Naive thymus-derived CD8-positive, alpha-beta T cell (primary cell): ENCODE data around the gene TPRG1. TPM values are rescaled to one million over a fixed set of nuclear protein-coding genes. Genes with fewer than 3 reads are reported as not detected.

Experiments
- ATAC-seq, 2 donors: fragments of 150-1000 bp; cut with Tn5 transposase in 1 of 2; sonication (Bioruptor Pico), chemical (Tn5 transposase) in 1 of 2; 1 replicate in 1 of 2; 2 replicates in 1 of 2; pipeline ENCODE4 v1.10.0; 2021; ENCODE audit warnings: mild to moderate bottlenecking in 2 of 2, moderate library complexity in 2 of 2
- POLR2A ChIA-PET: fragments of 350-600 bp; sonication (Branson Sonifier 250); formaldehyde crosslinking; loops from one replicate; lab custom pipeline; 2021; ENCODE audit warnings: antibody characterized with exemption; lab: Charles Lee
- DNase-seq, 10 donors: peaks; one replicate each; pipeline versions ENCODE4 v3.0.0 to v3.0.0-alpha.2; 2020 to 2022
- H3K27ac Mint-ChIP-seq, 10 donors: one replicate each; pipeline ENCODE4 v1.8.0; 2020 to 2022; ENCODE audit warnings: mild to moderate bottlenecking in 10 of 10, mixed read lengths in 10 of 10, moderate library complexity in 4 of 10, inconsistent platforms in 1 of 10
- H3K27me3 Mint-ChIP-seq, 5 donors: one replicate each; pipeline ENCODE4 v1.8.0; 2021 to 2022; ENCODE audit warnings: mixed read lengths in 5 of 5
- H3K36me3 Mint-ChIP-seq, 3 donors: one replicate each; pipeline ENCODE4 v1.8.0; 2020 to 2022; ENCODE audit warnings: mixed read lengths in 3 of 3, mild to moderate bottlenecking in 2 of 3, inconsistent platforms in 1 of 3
- H3K4me1 Mint-ChIP-seq, 4 donors: one replicate each; pipeline ENCODE4 v1.8.0; 2021 to 2022; ENCODE audit warnings: mixed read lengths in 4 of 4
- H3K4me3 Mint-ChIP-seq, 10 donors: one replicate each; pipeline ENCODE4 v1.8.0; 2020 to 2022; ENCODE audit warnings: mild to moderate bottlenecking in 10 of 10, mixed read lengths in 10 of 10, moderate library complexity in 6 of 10, inconsistent platforms in 1 of 10
- H3K9me3 Mint-ChIP-seq, 9 donors: one replicate each; pipeline ENCODE4 v1.8.0; 2020 to 2022; ENCODE audit warnings: mixed read lengths in 9 of 9, mild to moderate bottlenecking in 3 of 9, inconsistent platforms in 1 of 9, moderate library complexity in 1 of 9
- polyA plus RNA-seq, 3 donors: library from polyadenylated mRNA; unstranded; fragments of 300-500 nt; fragmentation: Illumina TruSeq; gene quantifications; one replicate each; pipeline ENCODE4 v1.2.3, GENCODE V29; 2021
- total RNA-seq, 8 experiments: library from RNA in 2 of 8; stranded (reverse) in 2 of 8; gene quantifications; one replicate each; pipeline ENCODE4 v1.2.3 and lab custom pipeline; 2021 to 2026

Gene TPRG1
- total and polyA plus RNA-seq, 5 experiments from 2014 or later, result 0.04 to 10.6 (median 5.3) TPM

DNA sequence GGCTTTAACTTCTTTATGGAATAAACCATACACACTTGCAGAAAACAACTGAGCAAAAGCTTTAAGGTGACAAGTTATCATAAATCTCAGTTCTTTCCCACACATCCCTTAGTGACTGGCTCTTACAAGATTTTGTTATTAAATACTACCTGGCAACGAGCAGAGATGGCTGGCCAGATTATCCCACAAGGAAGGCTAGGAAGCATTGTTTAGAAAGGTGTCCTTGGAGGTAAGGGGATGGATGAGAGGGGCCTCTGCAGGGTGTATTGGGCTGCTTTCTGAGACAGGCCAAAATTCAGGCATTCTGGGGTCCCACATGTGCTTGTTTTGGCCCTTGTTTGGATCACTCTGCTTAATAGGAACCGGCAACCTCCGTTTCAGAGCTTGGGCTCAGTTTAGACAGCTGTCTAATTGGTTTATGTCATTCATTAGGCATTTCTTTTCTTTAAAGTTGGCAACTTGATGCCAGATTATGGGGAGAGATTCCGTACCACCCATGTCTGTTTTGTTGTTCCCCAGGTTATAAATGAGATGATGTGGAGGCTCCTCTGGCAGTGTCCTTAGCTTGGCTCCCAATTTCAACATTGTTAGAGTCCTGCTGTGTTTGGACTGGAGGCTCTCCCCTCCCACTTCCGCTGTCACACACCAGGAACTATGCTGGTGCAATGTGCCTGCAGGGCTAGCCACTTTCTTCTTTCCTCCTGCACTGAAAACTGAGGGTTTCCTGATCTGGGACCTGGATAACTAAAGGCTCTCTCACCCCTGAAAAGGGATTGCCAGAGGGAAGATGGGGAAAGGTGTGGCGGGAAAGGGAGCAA lies 121.1 kb downstream of the TPRG1 start:
- POLR2A ChIA-PET, result interaction anchor here (0.5 to 0.8 kb wide), 3 partner anchors 28 to 74 kb away, joined by 3 read pairs; no protein-coding TSS in a partner anchor
- Mint-ChIP-seq H3K36me3 (no peaks in the 10 kb centered on the region), H3K9me3 (no peaks in the 10 kb centered on the region), H3K4me3 (no peak overlapping the region), H3K27ac (no peak overlapping the region), H3K27me3 (peaks cover 0 to 2% (median 0%) of the 10 kb centered on the region in 5 donors), H3K4me1 (peaks cover 13 to 22% (median 19%) of the 10 kb centered on the region in 4 donors)
- ATAC-seq (no peak), DNase-seq (no peak)

DNA sequence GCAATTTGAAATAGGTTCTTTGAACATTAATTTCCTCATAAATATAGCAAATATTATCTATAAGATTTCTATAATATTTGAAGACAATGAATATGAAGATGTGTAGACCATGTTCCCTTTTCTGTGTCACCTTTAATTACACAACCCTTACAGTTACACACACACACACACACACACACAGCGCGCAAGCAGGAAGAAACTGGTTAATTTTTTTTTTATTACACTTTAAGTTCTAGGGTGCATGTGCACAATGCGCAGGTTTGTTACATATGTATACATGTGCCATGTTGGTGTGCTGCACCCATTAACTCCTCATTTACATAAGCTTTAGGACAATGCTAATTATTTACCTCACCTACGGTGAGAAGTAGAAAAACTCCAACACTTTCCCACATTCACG lies 122.9 kb downstream of the TPRG1 start:
- no peaks in the 10 kb centered on the region for H3K36me3 Mint-ChIP-seq
- POLR2A ChIA-PET, result interaction anchor here (0.7 kb wide), 1 partner anchor 10 kb away, joined by 3 read pairs; no protein-coding TSS in a partner anchor
- ATAC-seq, result no peak
- DNase-seq, result no peak
- no peaks in the 10 kb centered on the region for H3K9me3 Mint-ChIP-seq
- H3K4me1 Mint-ChIP-seq, result peaks cover 14 to 21% (median 17%) of the 10 kb centered on the region in 4 donors
- no peak overlapping the region for H3K27ac Mint-ChIP-seq
- no peak overlapping the region for H3K4me3 Mint-ChIP-seq
- H3K27me3 Mint-ChIP-seq, result peaks cover 0 to 2% (median 0%) of the 10 kb centered on the region in 5 donors

DNA sequence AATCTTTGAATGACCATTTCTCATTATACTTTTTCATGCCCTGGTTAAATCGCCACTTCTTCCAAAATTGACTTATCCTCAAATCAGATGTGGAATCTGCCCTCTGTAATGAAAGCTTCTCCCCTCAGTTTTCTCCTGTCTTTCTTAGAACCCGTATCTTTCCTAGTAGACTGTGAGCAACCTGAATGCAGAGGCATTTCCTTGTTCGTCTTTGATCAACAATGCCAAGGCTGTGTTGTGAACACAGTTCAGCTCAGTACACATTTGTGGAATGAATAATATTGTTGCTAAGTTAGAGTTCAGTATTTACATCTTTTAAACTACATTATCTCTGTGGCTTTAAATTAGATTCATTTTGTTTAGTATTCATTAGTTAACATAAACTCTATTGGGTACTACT lies 123.3 kb downstream of the TPRG1 start:
- Mint-ChIP-seq H3K4me1 (peaks cover 16 to 24% (median 17%) of the 10 kb centered on the region in 4 donors), H3K27ac (no peak overlapping the region)

DNA sequence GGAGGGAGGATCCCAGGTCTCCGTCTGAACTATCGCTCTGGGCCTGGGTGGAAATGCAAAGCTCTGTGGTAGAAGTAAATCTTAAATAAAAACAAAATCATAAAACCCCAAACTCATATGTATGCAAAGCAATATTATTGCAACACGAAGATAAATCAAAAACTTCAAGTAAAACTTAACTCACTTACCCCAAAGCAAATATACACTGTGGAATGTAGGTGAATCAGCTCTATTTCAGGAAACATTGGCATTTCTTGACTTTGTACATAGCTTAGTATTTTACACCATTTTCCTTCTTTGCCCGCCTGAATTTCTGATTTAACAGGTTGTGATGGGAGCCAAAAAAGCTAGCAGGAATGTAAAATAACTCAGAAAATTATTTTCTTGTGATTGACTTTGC lies 126.2 kb downstream of the TPRG1 start:
- H3K9me3 Mint-ChIP-seq, result no peaks in the 10 kb centered on the region
- no peaks in the 10 kb centered on the region for H3K36me3 Mint-ChIP-seq
- peaks cover 0 to 2% (median 0%) of the 10 kb centered on the region in 5 donors for H3K27me3 Mint-ChIP-seq
- H3K4me1 Mint-ChIP-seq, result peaks cover 23 to 30% (median 24%) of the 10 kb centered on the region in 4 donors
- ATAC-seq (no peak), DNase-seq (no peak)
- no peak overlapping the region for H3K27ac Mint-ChIP-seq
- H3K4me3 Mint-ChIP-seq, result no peak overlapping the region
- POLR2A ChIA-PET, result interaction anchor here (1.1 kb wide), 1 partner anchor 26 kb away, joined by 4 read pairs; no protein-coding TSS in a partner anchor

More for the DNA sequence above, 123.3 kb downstream of the TPRG1 start:
- Mint-ChIP-seq H3K27me3 (peaks cover 0 to 2% (median 0%) of the 10 kb centered on the region in 5 donors), H3K36me3 (no peaks in the 10 kb centered on the region), H3K4me3 (no peak overlapping the region), H3K9me3 (no peaks in the 10 kb centered on the region)
- POLR2A ChIA-PET, result interaction anchor here (0.7 kb wide), 1 partner anchor 10 kb away, joined by 3 read pairs; no protein-coding TSS in a partner anchor
- ATAC-seq (no peak), DNase-seq (no peak)

DNA sequence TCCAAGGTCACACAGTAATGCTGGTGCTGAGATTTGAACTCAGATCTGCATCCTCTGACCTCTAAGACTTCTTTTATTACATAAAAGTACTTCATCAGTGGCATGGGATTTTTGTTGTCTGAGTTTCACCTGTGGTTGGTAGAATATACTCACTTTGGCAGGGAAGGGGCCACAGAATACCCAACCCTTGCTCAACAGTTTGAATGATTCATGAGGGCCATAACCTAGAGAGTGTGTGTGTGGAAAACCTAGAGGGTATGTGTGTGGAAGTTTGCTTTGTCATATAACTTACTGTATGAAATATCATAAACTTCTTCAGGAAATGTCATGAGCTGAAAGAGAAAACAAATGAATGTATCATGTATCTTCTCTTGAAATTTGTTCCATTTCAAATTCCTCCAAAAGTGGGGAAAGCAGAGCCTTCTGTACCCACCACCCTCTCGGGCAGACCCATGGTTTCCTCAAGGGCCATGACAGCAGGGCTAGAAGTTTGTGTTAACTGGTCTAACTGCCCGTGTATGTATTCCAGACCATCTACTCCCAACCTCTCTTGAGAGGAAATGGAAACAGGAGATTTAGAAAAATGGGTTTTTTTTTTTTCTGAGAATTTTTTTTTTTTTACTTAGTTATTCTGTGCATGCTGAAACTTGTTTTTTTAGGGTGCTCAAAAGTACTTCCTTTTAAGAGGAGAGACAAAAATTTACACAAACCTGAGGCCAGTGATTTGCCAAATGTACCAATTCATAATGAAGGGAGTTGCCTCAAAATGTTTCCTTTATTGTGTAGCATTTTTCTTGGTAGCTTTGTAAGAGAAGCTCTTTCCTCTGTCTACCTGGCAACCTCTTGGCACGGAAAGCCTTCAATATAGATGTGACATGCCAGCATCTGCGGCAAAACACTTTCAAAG lies 127.0 kb downstream of the TPRG1 start:
- Mint-ChIP-seq H3K27ac (peak overlapping the region in 4 of 10 donors; percentile 6 to 63 (median 28)), H3K36me3 (no peaks in the 10 kb centered on the region), H3K27me3 (peaks cover 0 to 2% (median 0%) of the 10 kb centered on the region in 5 donors), H3K4me1 (peaks cover 22 to 30% (median 26%) of the 10 kb centered on the region in 4 donors), H3K4me3 (peak overlapping the region in 2 of 10 donors; percentile 11 to 20), H3K9me3 (peaks cover 0 to under 1% (median 0%) of the 10 kb centered on the region in 9 donors)
- DNase-seq (no peak), ATAC-seq (no peak)
- POLR2A ChIA-PET, result interaction anchor here (0.9 kb wide), 1 partner anchor 9 kb away, joined by 3 read pairs; no protein-coding TSS in a partner anchor

DNA sequence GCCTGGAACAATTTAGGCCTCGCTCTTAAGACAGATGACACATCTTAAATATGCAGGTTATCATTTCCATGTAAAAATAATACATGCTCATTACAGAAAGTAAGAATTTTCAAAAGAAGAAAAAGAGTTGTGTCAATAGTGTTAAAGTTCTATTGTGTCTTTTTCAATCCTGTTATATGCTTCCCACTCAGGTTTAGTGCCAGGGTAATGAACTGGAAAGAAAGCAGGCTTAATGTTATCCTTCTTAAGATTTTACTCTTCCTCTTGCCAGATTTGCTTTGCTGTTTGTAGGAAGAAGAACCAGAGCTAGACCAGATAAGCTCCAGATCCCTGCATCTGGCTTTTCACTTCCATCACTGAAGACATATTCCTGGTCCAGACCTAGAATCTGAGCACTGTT lies 128.6 kb downstream of the TPRG1 start:
- Mint-ChIP-seq H3K27me3 (no peaks in the 10 kb centered on the region), H3K9me3 (peaks cover 0 to 1% (median 0%) of the 10 kb centered on the region in 9 donors), H3K27ac (no peak overlapping the region), H3K4me3 (no peak overlapping the region), H3K4me1 (peaks cover 22 to 44% (median 31%) of the 10 kb centered on the region in 4 donors), H3K36me3 (no peaks in the 10 kb centered on the region)
- DNase-seq (no peak), ATAC-seq (no peak)
- POLR2A ChIA-PET, result no interaction called here

DNA sequence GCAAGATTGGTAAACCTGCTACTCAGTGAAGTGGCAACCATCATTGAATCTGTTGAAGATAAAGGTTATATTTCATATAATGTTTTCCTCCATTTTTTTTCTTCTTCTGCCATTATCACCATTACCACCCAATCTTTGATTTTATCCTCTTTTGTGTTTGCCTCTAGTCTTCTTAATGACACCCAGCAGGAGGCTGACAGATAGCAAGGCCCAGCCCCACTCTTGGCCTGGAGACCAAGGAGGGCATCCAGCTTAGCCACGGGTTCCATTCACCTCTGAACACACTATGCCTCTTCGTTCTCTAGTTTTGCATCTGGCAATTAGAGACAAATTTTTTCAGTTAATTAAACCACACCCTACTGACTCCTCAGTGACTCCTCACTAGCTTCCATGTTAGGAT lies 129.7 kb downstream of the TPRG1 start:
- POLR2A ChIA-PET, result no interaction called here
- H3K4me1 Mint-ChIP-seq, result peaks cover 19 to 48% (median 35%) of the 10 kb centered on the region in 4 donors
- H3K4me3 Mint-ChIP-seq, result peak overlapping the region in 1 of 10 donors; percentile 69
- H3K9me3 Mint-ChIP-seq, result peaks cover 0 to 1% (median 0%) of the 10 kb centered on the region in 9 donors
- H3K27ac Mint-ChIP-seq, result peak overlapping the region in 1 of 10 donors; percentile 13
- no peaks in the 10 kb centered on the region for H3K36me3 Mint-ChIP-seq
- ATAC-seq (no peak), DNase-seq (no peak)
- no peaks in the 10 kb centered on the region for H3K27me3 Mint-ChIP-seq

DNA sequence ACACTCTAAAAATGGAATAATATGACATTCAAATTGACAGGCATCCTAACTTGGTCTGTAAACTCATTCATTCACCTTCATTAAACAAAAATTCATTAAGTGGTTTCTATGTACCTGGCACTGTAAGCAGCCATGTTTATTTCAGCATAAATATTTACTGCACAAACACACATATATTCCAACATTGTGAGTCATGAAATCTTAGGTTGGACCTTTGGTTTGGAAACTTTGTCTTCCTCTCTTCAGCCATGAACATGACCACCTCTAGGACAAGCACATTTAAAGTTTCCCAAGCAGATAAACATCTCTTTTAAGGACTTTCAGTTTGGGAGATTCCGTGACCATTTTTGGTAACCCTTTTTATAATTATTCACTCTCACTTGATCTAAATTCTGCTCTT lies 131.8 kb downstream of the TPRG1 start:
- H3K27ac Mint-ChIP-seq, result no peak overlapping the region
- no peak for DNase-seq
- no peak overlapping the region for H3K4me3 Mint-ChIP-seq
- H3K9me3 Mint-ChIP-seq, result peaks cover 0 to 1% (median 0%) of the 10 kb centered on the region in 9 donors
- H3K4me1 Mint-ChIP-seq, result peaks cover 17 to 42% (median 32%) of the 10 kb centered on the region in 4 donors
- no peak for ATAC-seq
- no peaks in the 10 kb centered on the region for H3K27me3 Mint-ChIP-seq
- POLR2A ChIA-PET, result no interaction called here
- no peaks in the 10 kb centered on the region for H3K36me3 Mint-ChIP-seq

DNA sequence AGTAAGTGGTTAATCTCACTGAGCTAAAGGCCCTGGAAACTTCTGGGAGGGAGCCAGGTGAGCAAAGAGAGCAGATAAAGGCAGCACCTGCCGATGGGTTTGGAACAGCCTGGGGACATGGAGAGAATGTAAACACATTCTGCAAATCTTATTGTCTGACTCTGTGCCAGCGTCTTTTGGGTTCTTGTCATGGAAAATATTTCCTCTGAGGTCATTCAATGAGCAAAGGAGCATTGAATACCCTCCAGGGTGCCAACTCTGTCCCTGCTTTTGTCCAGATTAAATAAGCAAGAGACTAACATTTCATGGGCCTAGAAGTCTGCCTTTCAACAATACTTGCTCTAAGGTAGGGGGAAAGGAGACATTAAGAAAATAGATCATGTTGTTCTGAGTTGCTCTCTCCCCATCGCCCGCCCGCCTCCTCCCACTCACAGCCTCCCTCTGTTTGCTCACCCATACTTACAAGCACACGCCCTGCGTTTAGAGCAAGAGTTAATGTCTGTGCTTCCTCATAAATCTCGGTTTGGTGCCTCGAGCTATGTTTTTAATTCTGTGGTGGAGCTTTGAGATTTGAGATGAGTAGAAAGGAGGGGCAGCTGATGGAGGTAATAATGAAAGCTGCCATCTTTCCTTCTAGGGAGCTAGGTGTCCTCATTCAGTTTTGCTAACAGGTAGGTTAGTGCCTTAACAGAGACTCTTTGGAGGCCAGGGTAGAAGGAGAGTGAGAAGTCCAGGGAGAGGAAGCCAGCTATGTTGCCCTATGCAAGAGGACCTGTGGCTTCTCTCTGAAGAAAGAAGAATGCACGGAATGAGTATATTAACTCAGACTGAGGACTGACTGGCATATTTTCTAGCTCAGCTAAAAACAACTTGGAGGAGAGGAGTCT lies 132.9 kb downstream of the TPRG1 start:
- Mint-ChIP-seq H3K27ac (peak overlapping the region in 5 of 10 donors; percentile 33 to 81 (median 67)), H3K4me1 (peaks cover 11 to 34% (median 21%) of the 10 kb centered on the region in 4 donors), H3K9me3 (peaks cover 0 to 1% (median 0%) of the 10 kb centered on the region in 9 donors), H3K4me3 (peak overlapping the region in 5 of 10 donors; percentile 3 to 44 (median 36)), H3K36me3 (no peaks in the 10 kb centered on the region), H3K27me3 (no peaks in the 10 kb centered on the region)
- DNase-seq, result peak in 1 of 10 donors; percentile 20
- POLR2A ChIA-PET, result interaction anchor here (1.5 kb wide), 1 partner anchor 10 kb away, joined by 3 read pairs; no protein-coding TSS in a partner anchor
- peak; percentile 40 to 76 for ATAC-seq

DNA sequence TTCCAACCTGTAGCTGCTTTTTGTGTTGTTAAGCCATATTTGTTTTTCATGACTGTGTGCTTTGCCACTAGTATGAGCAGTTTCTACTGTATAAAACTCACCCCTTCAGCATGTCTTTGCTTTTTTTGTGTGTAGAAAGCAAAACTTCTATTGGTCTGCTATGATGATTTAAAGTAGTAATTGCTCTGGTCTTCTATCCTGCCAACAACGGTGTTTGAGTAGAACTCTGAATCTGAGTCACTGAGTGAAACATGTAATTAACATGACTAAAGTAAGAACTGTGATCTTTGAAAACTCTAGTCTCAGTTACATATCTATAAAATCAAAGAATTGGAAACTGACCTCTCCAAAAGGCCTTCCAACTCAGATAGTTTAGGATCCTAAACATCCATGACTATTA lies 133.6 kb downstream of the TPRG1 start:
- Mint-ChIP-seq H3K36me3 (no peaks in the 10 kb centered on the region), H3K27ac (peak overlapping the region in 2 of 10 donors; percentile 21 to 71), H3K27me3 (no peaks in the 10 kb centered on the region), H3K4me1 (peaks cover 10 to 31% (median 18%) of the 10 kb centered on the region in 4 donors), H3K9me3 (peaks cover 0 to 1% (median 0%) of the 10 kb centered on the region in 9 donors), H3K4me3 (peak overlapping the region in 1 of 10 donors; percentile 36)
- DNase-seq, result no peak
- POLR2A ChIA-PET, result interaction anchor here (1.5 kb wide), 1 partner anchor 10 kb away, joined by 3 read pairs; no protein-coding TSS in a partner anchor
- no peak for ATAC-seq

DNA sequence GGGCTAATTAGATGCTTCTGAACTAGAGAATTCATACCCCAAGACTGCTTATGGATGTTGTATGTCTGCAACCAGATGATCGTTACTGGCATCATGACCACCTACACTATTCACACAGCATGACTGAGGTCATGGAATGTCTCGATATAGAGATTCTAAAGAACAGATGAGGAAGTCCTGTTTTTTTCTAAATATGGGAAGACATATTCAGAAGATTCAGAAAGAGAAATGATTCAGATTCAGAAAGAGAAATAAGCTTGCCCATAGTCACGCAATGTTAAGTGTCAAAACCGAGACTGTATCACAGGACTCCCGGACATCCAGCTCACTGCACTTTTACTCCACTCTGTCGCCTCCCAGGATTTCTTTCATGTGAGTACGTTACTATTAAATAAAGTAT lies 136.2 kb downstream of the TPRG1 start:
- Mint-ChIP-seq H3K9me3 (peaks cover 0 to 1% (median 0%) of the 10 kb centered on the region in 9 donors), H3K27me3 (no peaks in the 10 kb centered on the region), H3K27ac (no peak overlapping the region), H3K36me3 (no peaks in the 10 kb centered on the region), H3K4me1 (peaks cover 1 to 23% (median 11%) of the 10 kb centered on the region in 4 donors), H3K4me3 (no peak overlapping the region)
- POLR2A ChIA-PET, result no interaction called here
- no peak for ATAC-seq
- no peak for DNase-seq
